ENCODE measurements around the gene EPHB2. TPM values are rescaled to one million over a fixed set of nuclear protein-coding genes. Genes with fewer than 3 reads are reported as not detected.

EPHB2 gene
- total and polyA plus RNA-seq, 2 donors (not counting 3 experiments of a cell fraction or from before 2014, with no cell fraction given) = 50.8 to 69.1 TPM

GRCh38 chr1:22714455-22714854 lies 3.8 kb downstream of the EPHB2 start:
- no peaks in the 10 kb centered on the region for H3K9me3 ChIP-seq (replicated peaks; ENCODE audit: control insufficient read depth, insufficient read depth, low read length)
- H3K9me1 ChIP-seq (replicated peaks; ENCODE audit: control insufficient read depth, extremely low read depth, insufficient read depth, low read length) = no peaks in the 10 kb centered on the region
- TF ChIP-seq CTCF (IDR thresholded peaks at IDR 0.05; ENCODE audit: extremely low read depth in 1 of 2, insufficient read depth in 1 of 2, low read depth in 1 of 2, low read length in 2 of 2) (no peak), GATA2 (IDR thresholded peaks at IDR 0.05; ENCODE audit: insufficient read depth, insufficient read length, low read depth, low read length) (no peak), EZH2 (IDR thresholded peaks at IDR 0.05; ENCODE audit: borderline replicate concordance, low read depth, low read length, severe bottlenecking) (no peak)
- FAIRE-seq (no peak), DNase-seq (ENCODE audit: low read depth, low spot score) (no peak)
- ChIA-PET POLR2A (no interaction called here), CTCF (interaction anchor here (0.9 kb wide), 1 partner anchor 40 kb away, joined by 4 read pairs; no protein-coding TSS in a partner anchor)
- dilution Hi-C loops (cut with MboI; ENCODE audit: extremely low pct_ligation_motif_present, low sequenced_read_pairs) = no loop called here
- H3K4me3 ChIP-seq (replicated peaks in 1 of 3; ENCODE audit: insufficient read depth in 1 of 3, low read depth in 1 of 3, low read length in 3 of 3) = no peak overlapping the region
- no peak overlapping the region for H3K27ac ChIP-seq (ENCODE audit: insufficient read depth, low read depth, low read length)
- peaks cover 20% of the 10 kb centered on the region for H3K4me1 ChIP-seq (ENCODE audit: control insufficient read depth, extremely low read depth, insufficient read depth, low read length)
- H2AFZ ChIP-seq (ENCODE audit: low read depth, low read length) = no peak overlapping the region
- H3K79me2 ChIP-seq (ENCODE audit: control insufficient read depth, insufficient read depth, low read length) = peaks cover 80% of the 10 kb centered on the region
- H4K20me1 ChIP-seq (replicated peaks; ENCODE audit: control insufficient read depth, extremely low read depth, insufficient read depth, low read length) = no peaks in the 10 kb centered on the region
- no peak overlapping the region for H3K9ac ChIP-seq (replicated peaks; ENCODE audit: extremely low read depth, insufficient read depth, low read length)
- BruUV-seq (replicated peaks) = no TSS peak
- no peaks in the 10 kb centered on the region for H3K27me3 ChIP-seq (ENCODE audit: control insufficient read depth in 2 of 2, insufficient read depth in 2 of 2, low read length in 2 of 2)
- H3K4me2 ChIP-seq (ENCODE audit: insufficient read depth, low read length) = no peak overlapping the region
- H3K36me3 ChIP-seq (ENCODE audit: control insufficient read depth in 2 of 2, extremely low read depth in 1 of 2, insufficient read depth in 2 of 2, low read length in 2 of 2) = peaks cover 0 to 2% of the 10 kb centered on the region in 2 experiments
- intact Hi-C loops (cut with micrococcal nuclease) = no loop called here

- no peak for TF ChIP-seq MAX (IDR thresholded peaks at IDR 0.05; ENCODE audit: insufficient read depth, insufficient read length)
- TF ChIP-seq CTCF (IDR thresholded peaks at IDR 0.05; ENCODE audit: extremely low read depth in 1 of 2, insufficient read depth in 1 of 2, low read depth in 1 of 2, low read length in 2 of 2) = no peak
- TF ChIP-seq FOS (IDR thresholded peaks at IDR 0.05; ENCODE audit: borderline replicate concordance, insufficient read depth, low read length) = no peak
- TF ChIP-seq POLR2A (IDR thresholded peaks at IDR 0.05; ENCODE audit: low read depth, low read length) = no peak
- TF ChIP-seq MYC (IDR thresholded peaks at IDR 0.05; ENCODE audit: low read depth, low read length) = no peak
- TF ChIP-seq POLR2AphosphoS5 (IDR thresholded peaks at IDR 0.05; ENCODE audit: insufficient read depth, low read depth, low read length) = no peak
- no peak for TF ChIP-seq JUN (IDR thresholded peaks at IDR 0.05; ENCODE audit: borderline replicate concordance, insufficient read depth, insufficient read length, low read depth)
- Histone ChIP-seq H3K79me2 (ENCODE audit: control insufficient read depth, insufficient read depth, low read length) (peaks cover 96% of the 10 kb centered on the region), H3K27ac (ENCODE audit: insufficient read depth, low read depth, low read length) (no peak overlapping the region), H3K4me3 (replicated peaks in 1 of 3; ENCODE audit: insufficient read depth in 1 of 3, low read depth in 1 of 3, low read length in 3 of 3) (no peak overlapping the region), H3K9me1 (replicated peaks; ENCODE audit: control insufficient read depth, extremely low read depth, insufficient read depth, low read length) (no peaks in the 10 kb centered on the region), H3K27me3 (ENCODE audit: control insufficient read depth in 2 of 2, insufficient read depth in 2 of 2, low read length in 2 of 2) (no peaks in the 10 kb centered on the region), H3K9me3 (replicated peaks; ENCODE audit: control insufficient read depth, insufficient read depth, low read length) (no peaks in the 10 kb centered on the region), H4K20me1 (replicated peaks; ENCODE audit: control insufficient read depth, extremely low read depth, insufficient read depth, low read length) (no peaks in the 10 kb centered on the region), H2AFZ (ENCODE audit: low read depth, low read length) (no peak overlapping the region), H3K9ac (replicated peaks; ENCODE audit: extremely low read depth, insufficient read depth, low read length) (no peak overlapping the region), H3K36me3 (ENCODE audit: control insufficient read depth in 2 of 2, extremely low read depth in 1 of 2, insufficient read depth in 2 of 2, low read length in 2 of 2) (peaks cover 0 to 2% of the 10 kb centered on the region in 2 experiments), H3K4me2 (ENCODE audit: insufficient read depth, low read length) (no peak overlapping the region), H3K4me1 (ENCODE audit: control insufficient read depth, extremely low read depth, insufficient read depth, low read length) (peaks cover 14% of the 10 kb centered on the region)
- POLR2A ChIA-PET = no interaction called here
- FAIRE-seq (no peak), DNase-seq (ENCODE audit: low read depth, low spot score) (no peak)
- intact Hi-C loops (cut with micrococcal nuclease) (no loop called here), dilution Hi-C loops (cut with MboI; ENCODE audit: extremely low pct_ligation_motif_present, low sequenced_read_pairs) (no loop called here)
- CTCF ChIA-PET = interaction anchor here (0.8 to 1.9 kb wide), 7 partner anchors 13 to 213 kb away, joined by 3 to 7 read pairs (median 4); no protein-coding TSS in a partner anchor
- BruUV-seq (replicated peaks) = no TSS peak
These were observed 6.6 kb downstream of the EPHB2 start for GRCh38 chr1:22717037-22717760.
